K562 (cell line): ENCODE measurements around the gene ST7. TPM values are rescaled to one million over a fixed set of nuclear protein-coding genes. Genes with fewer than 3 reads are reported as not detected.

ENCODE experiments used
- ARID3B ChIP-seq: fragments of 250-450 bp; sonication (Bioruptor Pico); IDR thresholded peaks from 2 replicates; pipeline ENCODE4 v1.4.0; 2020; ENCODE audit warnings: borderline replicate concordance
- BCL6 ChIP-seq: fragments of 250-450 bp; sonication (Bioruptor Pico); IDR thresholded peaks from 2 replicates; pipeline ENCODE4 v1.4.0; 2020
- CEBPZ ChIP-seq: fragments of 150-350 bp; IDR thresholded peaks from 2 replicates; pipeline ENCODE4 v1.6.1; 2014; ENCODE audit warnings: low read depth, mild to moderate bottlenecking, low read length, borderline replicate concordance
- DPF2 ChIP-seq: fragments of 450-650 bp; IDR thresholded peaks from 2 replicates; pipeline ENCODE4 v1.6.1; 2016
- ETS1 ChIP-seq: conservative IDR thresholded peaks from 2 replicates; pipeline ENCODE4 v1.6.1; 2011; ENCODE audit warnings: low read depth, mild to moderate bottlenecking, low read length; ENCODE audit not compliant: control insufficient read depth
- KAT7 ChIP-seq: sonication (generic); formaldehyde crosslinking; IDR thresholded peaks from 2 replicates; pipeline ENCODE4 v1.8.0; 2022; ENCODE audit warnings: missing genetic modification reagents, mild to moderate bottlenecking, borderline replicate concordance
- RBBP5 ChIP-seq: fragments of 200-600 bp; sonication (generic); IDR thresholded peaks from 2 replicates; pipeline ENCODE4 v1.6.1; 2012; ENCODE audit warnings: borderline replicate concordance, mild to moderate bottlenecking, low read length, control low read depth, inconsistent platforms; ENCODE audit not compliant: insufficient read depth, poor library complexity, severe bottlenecking
- RBFOX2 ChIP-seq: fragments of 200-400 bp; formaldehyde crosslinking; IDR thresholded peaks from 2 replicates; pipeline ENCODE4 v1.6.1; 2017; ENCODE audit warnings: low read depth, mild to moderate bottlenecking, low read length, moderate library complexity
- SMARCE1 ChIP-seq: fragments of 450-650 bp; IDR thresholded peaks from 2 replicates; pipeline ENCODE4 v1.7.1; 2016; ENCODE audit warnings: mild to moderate bottlenecking
- SUPT5H ChIP-seq: fragments of 450-650 bp; IDR thresholded peaks from 2 replicates; pipeline ENCODE4 v1.6.1; 2016
- THAP7 ChIP-seq: fragments of 250-450 bp; sonication (Bioruptor Pico); IDR thresholded peaks from 2 replicates; pipeline ENCODE4 v1.5.0; 2021
- TOE1 ChIP-seq, 2 experiments: fragments of 450-650 bp in 1 of 2; sonication (generic) in 1 of 2; formaldehyde crosslinking in 1 of 2; IDR thresholded peaks; 2 replicates each; pipeline versions ENCODE4 v1.7.1 to v1.8.0; 2016 to 2022; ENCODE audit warnings: borderline replicate concordance in 2 of 2, mild to moderate bottlenecking in 2 of 2, antibody characterized with exemption in 1 of 2, inconsistent platforms in 1 of 2, low read depth in 1 of 2, missing genetic modification reagents in 1 of 2, moderate library complexity in 1 of 2
- ZMIZ1 ChIP-seq, 2 experiments: fragments of 150-350 bp in 1 of 2; IDR thresholded peaks; 2 replicates each; pipeline ENCODE4 v1.6.1; 2012 to 2016; ENCODE audit warnings: low read depth in 2 of 2, low read length in 2 of 2, mild to moderate bottlenecking in 1 of 2, moderate library complexity in 1 of 2
- polyA plus RNA-seq, 8 experiments: library from polyadenylated mRNA; depleted of rRNA in 4 of 8; stranded (reverse) in 5 of 8; unstranded in 3 of 8; fragments of >200 nt; fragmentation: Nextera tagmentation in 2 of 8; fragmentation: Illumina TruSeq in 1 of 8; extraction: Ambion mirVana in 2 of 8; extraction: Trizol in 1 of 8; gene quantifications; 2 replicates each; pipeline versions ENCODE4 v1.2.1 to v1.2.3, GENCODE V29; 2011 to 2014; ENCODE audit warnings: inconsistent platforms in 1 of 8, missing spikeins in 1 of 8
- total RNA-seq, 7 experiments: library from RNA; depleted of rRNA in 6 of 7; stranded (reverse); fragments of >200 nt in 6 of 7; fragmentation: Illumina TruSeq in 2 of 7; extraction: Trizol in 2 of 7; gene quantifications; 2 replicates each; pipeline versions ENCODE4 v1.2.1 to v1.2.3, GENCODE V29; 2011 to 2021; ENCODE audit warnings: low replicate concordance in 1 of 7

ST7 gene
- total and polyA plus RNA-seq, 9 of the 15 experiments (the other 6 are each of a cell fraction or from before 2014, with no cell fraction given), result 23.9 to 56.3 (median 36.9) TPM

- TF ChIP-seq TOE1 (IDR thresholded peaks at IDR 0.05; ENCODE audit: borderline replicate concordance) (peak; percentile 78; the same call in 1 of the 2 replicates), TOE1 (CRISPR knock-in tag; IDR thresholded peaks at IDR 0.05; ENCODE audit: borderline replicate concordance, low read depth) (no peak), BCL6 (CRISPR knock-in tag) (no peak), RBFOX2 (peak; percentile 98), CEBPZ (no peak), ETS1 (peak; percentile 58; the same call in 1 of the 2 replicates), KAT7 (CRISPR knock-in tag) (0 out of 2 replicates have a peak, but pooled peaks have one; percentile 56), ARID3B (CRISPR knock-in tag) (no peak), ZMIZ1 (IDR thresholded peaks at IDR 0.05; ENCODE audit: low read depth in 2 of 2, low read length in 2 of 2) (peak; percentile 26 to 92; a peak in 3 of 4 replicates), THAP7 (CRISPR knock-in tag) (peak; percentile 41; the same call in 1 of the 2 replicates), SUPT5H (peak; percentile 63), RBBP5 (peak; percentile 93), DPF2 (peak; percentile 44; the same call in 1 of the 2 replicates), SMARCE1 (0 out of 2 replicates have a peak, but pooled peaks have one; percentile 34)
These were observed 871 bp downstream of the ST7 start (continued) for GRCh38 chr7:116953906-116954838.
